ENCODE data around the gene ATP9B.

The ATP9B gene

GRCh38 chr18:79199691-79200374 lies 130.6 kb downstream of the ATP9B start:
- DNase-seq (ENCODE audit: extremely low read depth, low read depth): peak; percentile 27
- H3K4me3 ChIP-seq (replicated peaks; ENCODE audit: low read depth, low read length): no peak overlapping the region
- no peak for TF ChIP-seq CTCF (IDR thresholded peaks at IDR 0.05; ENCODE audit: low read depth, low read length, missing control alignments)

GRCh38 chr18:79200546-79201268 lies 131.5 kb downstream of the ATP9B start:
- DNase-seq (ENCODE audit: extremely low read depth, low read depth): no peak
- no peak for TF ChIP-seq CTCF (IDR thresholded peaks at IDR 0.05; ENCODE audit: low read depth, low read length, missing control alignments)
- no peak overlapping the region for H3K4me3 ChIP-seq (replicated peaks; ENCODE audit: low read depth, low read length)

GRCh38 chr18:79203017-79203605 lies 133.9 kb downstream of the ATP9B start:
- TF ChIP-seq CTCF (IDR thresholded peaks at IDR 0.05; ENCODE audit: low read depth, low read length, missing control alignments): no peak
- no peak for DNase-seq (ENCODE audit: extremely low read depth, low read depth)
- no peak overlapping the region for H3K4me3 ChIP-seq (replicated peaks; ENCODE audit: low read depth, low read length)

GRCh38 chr18:79204889-79205807 lies 136.0 kb downstream of the ATP9B start:
- H3K4me3 ChIP-seq (replicated peaks; ENCODE audit: low read depth, low read length): no peak overlapping the region
- DNase-seq (ENCODE audit: extremely low read depth, low read depth): no peak
- no peak for TF ChIP-seq CTCF (IDR thresholded peaks at IDR 0.05; ENCODE audit: low read depth, low read length, missing control alignments)

GRCh38 chr18:79206444-79206843 lies 137.2 kb downstream of the ATP9B start:
- no peak for TF ChIP-seq CTCF (IDR thresholded peaks at IDR 0.05; ENCODE audit: low read depth, low read length, missing control alignments)
- no peak for DNase-seq (ENCODE audit: extremely low read depth, low read depth)
- no peak overlapping the region for H3K4me3 ChIP-seq (replicated peaks; ENCODE audit: low read depth, low read length)

- no peak overlapping the region for H3K4me3 ChIP-seq (replicated peaks; ENCODE audit: low read depth, low read length)
- TF ChIP-seq CTCF (IDR thresholded peaks at IDR 0.05; ENCODE audit: low read depth, low read length, missing control alignments): no peak
- no peak for DNase-seq (ENCODE audit: extremely low read depth, low read depth)
Observed at GRCh38 chr18:79208906-79209305, 139.7 kb downstream of the ATP9B start.

Measured in HFF-Myc (cell line).